ENCODE data around the gene SYNC. TPM values are rescaled to one million over a fixed set of nuclear protein-coding genes. Genes with fewer than 3 reads are reported as not detected.
"Not testable (repeated sequence)": the region's sequence is repeated elsewhere in the genome, so short reads cannot be mapped to it uniquely, and the experiment has no call there.

The SYNC gene
- total and polyA plus RNA-seq, 4 donors = 11.4 to 89.8 (median 37.2) TPM

DNA sequence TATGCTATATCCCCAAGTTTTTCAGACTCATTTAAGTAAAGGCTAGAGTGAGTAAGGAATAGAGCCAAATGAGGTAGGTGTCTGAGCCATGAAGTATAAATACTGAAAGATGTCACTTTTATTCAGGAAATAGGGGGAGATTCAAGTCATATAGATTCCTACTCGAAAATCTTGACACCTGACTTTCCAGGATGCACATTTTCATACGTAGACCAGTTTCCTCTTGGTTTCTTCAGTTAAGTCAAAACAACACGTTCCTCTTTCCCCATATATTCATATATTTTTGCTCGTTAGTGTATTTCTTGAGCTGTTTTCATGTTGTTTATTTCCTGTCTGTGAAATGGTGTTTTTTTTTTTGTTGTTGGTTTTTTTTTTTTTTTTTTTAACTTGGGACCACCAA, 22.6 kb downstream of the SYNC start:
- not testable (repeated sequence) for H3K27ac ChIP-seq (ENCODE audit: low read depth in 1 of 2, low read length in 2 of 2); ATAC-seq (ENCODE audit: low FRiP score); H3K36me3 ChIP-seq (ENCODE audit: control insufficient read depth in 1 of 2, insufficient read depth in 2 of 2, low read length in 1 of 2); H3K9me3 ChIP-seq (ENCODE audit: control insufficient read depth, low read length); H3K4me1 ChIP-seq (ENCODE audit: control insufficient read depth in 1 of 2, insufficient read depth in 2 of 2, low read length in 2 of 2); DNase-seq; H3K4me3 ChIP-seq (ENCODE audit: low read length in 2 of 2); H3K27me3 ChIP-seq (ENCODE audit: control insufficient read depth in 1 of 2, insufficient read depth in 2 of 2, low read length in 1 of 2)
- 85 to 91% methylated on average over 4 of the region's 4 CpGs for WGBS, 2 donors
- intact Hi-C loops (cut with DNase I) = loop anchor here in 1 of 2 donors (2.0 kb wide), 1 partner anchor 51 kb away; no protein-coding TSS in a partner anchor

DNA sequence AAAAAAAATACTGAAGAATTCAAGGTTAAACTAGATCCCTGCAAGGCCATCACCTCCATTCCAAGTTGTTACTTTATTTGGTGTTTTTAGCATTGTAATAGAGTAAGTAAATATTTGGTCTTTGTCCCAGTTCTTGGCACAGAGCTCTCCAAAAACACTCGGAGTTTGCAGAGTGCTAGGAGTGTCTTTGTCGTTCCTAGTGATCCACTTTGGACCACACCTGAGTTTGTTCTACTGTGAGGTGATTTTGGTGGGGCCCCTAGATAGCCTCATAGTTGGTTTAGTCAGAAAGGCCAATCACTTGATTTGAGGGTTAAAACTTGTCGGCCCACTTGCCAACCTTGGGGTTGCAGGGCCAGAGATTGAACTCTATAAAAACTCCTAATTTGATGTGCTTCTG, 25.6 kb downstream of the SYNC start:
- no peaks in the 10 kb centered on the region for H3K9me3 ChIP-seq (ENCODE audit: control insufficient read depth, low read length)
- 8 to 11% methylated on average over 3 of the region's 3 CpGs for WGBS, 2 donors
- DNase-seq (no peak), ATAC-seq (ENCODE audit: low FRiP score) (no peak)
- no peak overlapping the region for H3K4me3 ChIP-seq (ENCODE audit: low read length in 2 of 2)
- no peak overlapping the region for H3K27ac ChIP-seq (ENCODE audit: low read depth in 1 of 2, low read length in 2 of 2)
- H3K4me1 ChIP-seq (ENCODE audit: control insufficient read depth in 1 of 2, insufficient read depth in 2 of 2, low read length in 2 of 2) = no peaks in the 10 kb centered on the region
- intact Hi-C loops (cut with DNase I) = no loop called here
- H3K36me3 ChIP-seq (ENCODE audit: control insufficient read depth in 1 of 2, insufficient read depth in 2 of 2, low read length in 1 of 2) = peaks cover under 1 to 6% of the 10 kb centered on the region in 2 donors
- H3K27me3 ChIP-seq (ENCODE audit: control insufficient read depth in 1 of 2, insufficient read depth in 2 of 2, low read length in 1 of 2) = no peaks in the 10 kb centered on the region

DNA sequence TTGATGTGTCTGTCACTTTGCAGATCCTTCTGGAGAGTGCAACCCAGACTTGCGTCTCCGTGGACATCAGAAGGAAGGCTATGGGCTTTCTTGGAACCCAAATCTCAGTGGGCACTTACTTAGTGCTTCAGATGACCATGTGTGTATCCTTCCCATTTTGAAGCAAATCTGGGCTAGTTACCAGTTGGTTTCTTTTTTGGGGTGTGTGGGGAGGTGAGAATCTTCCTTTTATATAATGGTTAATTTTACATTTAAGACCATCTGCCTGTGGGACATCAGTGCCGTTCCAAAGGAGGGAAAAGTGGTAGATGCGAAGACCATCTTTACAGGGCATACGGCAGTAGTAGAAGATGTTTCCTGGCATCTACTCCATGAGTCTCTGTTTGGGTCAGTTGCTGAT, 33.9 kb downstream of the SYNC start:
- intact Hi-C loops (cut with DNase I); H3K9me3 ChIP-seq (ENCODE audit: control insufficient read depth, low read length); H3K4me1 ChIP-seq (ENCODE audit: control insufficient read depth in 1 of 2, insufficient read depth in 2 of 2, low read length in 2 of 2); H3K27ac ChIP-seq (ENCODE audit: low read depth in 1 of 2, low read length in 2 of 2); H3K27me3 ChIP-seq (ENCODE audit: control insufficient read depth in 1 of 2, insufficient read depth in 2 of 2, low read length in 1 of 2); DNase-seq; H3K4me3 ChIP-seq (ENCODE audit: low read length in 2 of 2); ATAC-seq (ENCODE audit: low FRiP score): not testable (repeated sequence)
- H3K36me3 ChIP-seq (ENCODE audit: control insufficient read depth in 1 of 2, insufficient read depth in 2 of 2, low read length in 1 of 2) = peaks cover 3 to 13% of the 10 kb centered on the region in 2 donors
- WGBS, 2 donors = 90 to 95% methylated on average over 5 of the region's 5 CpGs

DNA sequence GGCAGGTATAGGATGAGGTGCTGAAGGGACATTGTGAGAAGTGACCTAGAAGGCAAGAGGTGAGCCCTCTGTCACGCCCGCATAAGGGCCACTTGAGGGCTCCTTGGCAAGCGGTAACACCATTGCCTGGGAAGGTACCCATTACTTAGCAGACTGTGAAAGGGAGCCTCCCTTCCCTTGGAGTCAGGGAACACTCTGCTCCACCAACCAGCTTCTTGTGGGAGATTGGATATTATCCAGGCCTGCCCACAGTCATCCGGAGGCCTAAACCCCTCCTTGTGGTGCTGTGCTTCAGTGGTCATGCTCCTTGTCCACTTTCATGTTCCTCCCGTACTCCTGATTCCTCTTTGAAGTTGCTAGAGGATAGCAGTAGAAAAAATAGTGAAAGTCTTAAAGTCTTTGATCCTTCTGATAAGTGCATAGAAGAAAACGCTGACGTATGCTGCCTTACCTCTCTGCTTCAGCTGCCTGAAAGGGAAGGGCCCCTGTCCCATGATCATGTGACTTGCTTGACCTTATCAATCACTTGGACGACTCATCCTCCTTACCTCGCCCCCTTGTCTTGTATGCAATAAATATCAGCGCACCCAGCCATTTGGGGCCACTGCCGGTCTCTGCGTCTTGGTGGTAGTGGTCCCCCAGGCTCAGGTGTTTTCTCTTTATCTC, 35.5 kb downstream of the SYNC start:
- H3K4me3 ChIP-seq (ENCODE audit: low read length in 2 of 2) = no peak overlapping the region
- ATAC-seq (ENCODE audit: low FRiP score) = no peak
- DNase-seq = no peak
- H3K27me3 ChIP-seq (ENCODE audit: control insufficient read depth in 1 of 2, insufficient read depth in 2 of 2, low read length in 1 of 2) = no peaks in the 10 kb centered on the region
- no peaks in the 10 kb centered on the region for H3K4me1 ChIP-seq (ENCODE audit: control insufficient read depth in 1 of 2, insufficient read depth in 2 of 2, low read length in 2 of 2)
- intact Hi-C loops (cut with DNase I) = no loop called here
- 83 to 84% methylated on average over 12 of the region's 12 CpGs for WGBS, 2 donors
- no peaks in the 10 kb centered on the region for H3K9me3 ChIP-seq (ENCODE audit: control insufficient read depth, low read length)
- H3K27ac ChIP-seq (ENCODE audit: low read depth in 1 of 2, low read length in 2 of 2) = no peak overlapping the region
- peaks cover 0 to 13% of the 10 kb centered on the region in 2 donors for H3K36me3 ChIP-seq (ENCODE audit: control insufficient read depth in 1 of 2, insufficient read depth in 2 of 2, low read length in 1 of 2)

DNA sequence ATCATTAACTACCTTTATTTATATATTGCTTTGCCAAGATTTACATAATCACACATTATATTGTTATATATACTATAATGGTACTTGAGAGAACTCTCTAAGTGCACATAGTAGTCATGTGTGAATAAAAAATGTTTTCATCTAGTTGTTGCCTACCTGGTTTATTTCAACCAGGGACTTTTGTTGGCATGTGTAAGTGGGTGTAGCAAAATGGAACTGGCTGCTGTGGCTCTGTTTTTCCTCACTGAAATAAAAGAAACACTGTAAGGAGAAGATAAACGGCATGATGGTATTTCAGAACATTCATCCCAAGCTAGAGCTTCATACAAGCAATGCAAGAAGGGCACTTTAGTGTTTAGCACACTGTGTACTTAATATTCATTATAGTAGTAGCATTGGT, 36.7 kb downstream of the SYNC start:
- Histone ChIP-seq H3K36me3 (ENCODE audit: control insufficient read depth in 1 of 2, insufficient read depth in 2 of 2, low read length in 1 of 2) (peaks cover 0 to 10% of the 10 kb centered on the region in 2 donors), H3K4me3 (ENCODE audit: low read length in 2 of 2) (no peak overlapping the region), H3K27me3 (ENCODE audit: control insufficient read depth in 1 of 2, insufficient read depth in 2 of 2, low read length in 1 of 2) (no peaks in the 10 kb centered on the region), H3K27ac (ENCODE audit: low read depth in 1 of 2, low read length in 2 of 2) (no peak overlapping the region), H3K9me3 (ENCODE audit: control insufficient read depth, low read length) (no peaks in the 10 kb centered on the region), H3K4me1 (ENCODE audit: control insufficient read depth in 1 of 2, insufficient read depth in 2 of 2, low read length in 2 of 2) (no peaks in the 10 kb centered on the region)
- intact Hi-C loops (cut with DNase I) = no loop called here
- no peak for DNase-seq
- ATAC-seq (ENCODE audit: low FRiP score) = no peak
- whole genome bisulfite sequencing, 2 donors = 8 to 10% methylated on average over 1 of the region's 1 CpG

DNA sequence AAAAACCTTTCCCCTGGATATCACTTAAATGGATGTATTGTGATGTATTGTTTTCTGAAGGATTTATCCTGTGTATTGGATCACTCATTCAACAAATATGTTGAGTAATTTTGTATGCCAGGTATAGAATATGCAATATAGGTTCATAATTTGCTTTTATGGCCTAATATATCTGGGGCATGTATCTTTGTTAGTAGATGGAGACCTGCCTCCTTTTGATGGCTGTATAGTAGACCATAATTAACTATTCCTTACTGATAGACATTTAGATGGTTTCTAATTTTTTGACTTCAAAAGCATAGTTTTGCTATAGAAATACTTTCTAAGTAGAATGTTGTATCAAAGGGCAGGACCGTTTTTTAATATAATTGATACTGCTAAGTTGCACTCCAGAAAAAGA, 43.0 kb downstream of the SYNC start:
- Histone ChIP-seq H3K9me3 (ENCODE audit: control insufficient read depth, low read length) (no peaks in the 10 kb centered on the region), H3K27me3 (ENCODE audit: control insufficient read depth in 1 of 2, insufficient read depth in 2 of 2, low read length in 1 of 2) (no peaks in the 10 kb centered on the region), H3K36me3 (ENCODE audit: control insufficient read depth in 1 of 2, insufficient read depth in 2 of 2, low read length in 1 of 2) (peaks cover 0 to 2% of the 10 kb centered on the region in 2 donors), H3K4me1 (ENCODE audit: control insufficient read depth in 1 of 2, insufficient read depth in 2 of 2, low read length in 2 of 2) (peaks cover 0 to 4% of the 10 kb centered on the region in 2 donors), H3K4me3 (ENCODE audit: low read length in 2 of 2) (no peak overlapping the region), H3K27ac (ENCODE audit: low read depth in 1 of 2, low read length in 2 of 2) (no peak overlapping the region)
- ATAC-seq (ENCODE audit: low FRiP score) (no peak), DNase-seq (no peak)
- WGBS, 2 donors = 91 to 93% methylated on average over 1 of the region's 1 CpG
- intact Hi-C loops (cut with DNase I) = no loop called here

DNA sequence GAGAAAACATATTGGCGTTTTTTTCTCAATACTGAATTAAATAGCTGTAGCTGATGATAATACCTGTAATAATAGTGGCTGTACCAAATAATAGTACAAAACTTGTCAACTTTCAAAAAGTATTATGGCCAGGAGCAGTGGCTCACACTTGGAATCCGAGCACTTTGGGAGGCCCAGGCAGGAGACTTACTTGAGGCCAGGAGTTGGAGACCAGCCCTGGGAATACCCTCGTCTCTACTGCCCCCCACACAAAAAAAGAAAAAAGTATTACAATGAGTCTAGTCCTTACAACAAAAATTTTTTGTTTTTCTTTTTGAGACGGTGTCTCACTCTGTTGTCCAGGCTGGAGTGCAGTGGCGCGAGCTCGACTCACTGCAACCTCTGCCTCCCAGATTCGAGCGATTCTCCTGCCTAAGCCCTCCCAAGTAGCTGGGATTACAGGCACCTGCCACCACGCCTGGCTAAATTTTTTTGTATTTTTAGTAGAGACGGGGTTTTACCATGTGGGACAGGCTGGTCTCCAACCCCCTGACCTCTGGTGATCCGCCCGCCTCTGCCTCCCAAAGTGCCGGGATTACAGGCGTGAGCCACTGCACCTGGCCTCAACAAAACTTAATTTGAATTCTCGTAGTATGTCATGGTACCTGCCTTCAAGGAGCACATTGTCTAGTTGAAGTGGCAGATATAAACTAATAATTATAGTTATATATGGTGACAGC, 50.2 kb downstream of the SYNC start:
- Histone ChIP-seq H3K36me3 (ENCODE audit: control insufficient read depth in 1 of 2, insufficient read depth in 2 of 2, low read length in 1 of 2) (peaks cover 0 to 2% of the 10 kb centered on the region in 2 donors), H3K4me1 (ENCODE audit: control insufficient read depth in 1 of 2, insufficient read depth in 2 of 2, low read length in 2 of 2) (peaks cover 0 to 4% of the 10 kb centered on the region in 2 donors), H3K27me3 (ENCODE audit: control insufficient read depth in 1 of 2, insufficient read depth in 2 of 2, low read length in 1 of 2) (no peaks in the 10 kb centered on the region), H3K4me3 (ENCODE audit: low read length in 2 of 2) (peak overlapping the region in 1 of 2 donors; percentile 69), H3K9me3 (ENCODE audit: control insufficient read depth, low read length) (no peaks in the 10 kb centered on the region), H3K27ac (ENCODE audit: low read depth in 1 of 2, low read length in 2 of 2) (no peak overlapping the region)
- DNase-seq (no peak), ATAC-seq (ENCODE audit: low FRiP score) (no peak)
- 86 to 88% methylated on average over 16 of the region's 16 CpGs for WGBS, 2 donors
- intact Hi-C loops (cut with DNase I) = no loop called here

DNA sequence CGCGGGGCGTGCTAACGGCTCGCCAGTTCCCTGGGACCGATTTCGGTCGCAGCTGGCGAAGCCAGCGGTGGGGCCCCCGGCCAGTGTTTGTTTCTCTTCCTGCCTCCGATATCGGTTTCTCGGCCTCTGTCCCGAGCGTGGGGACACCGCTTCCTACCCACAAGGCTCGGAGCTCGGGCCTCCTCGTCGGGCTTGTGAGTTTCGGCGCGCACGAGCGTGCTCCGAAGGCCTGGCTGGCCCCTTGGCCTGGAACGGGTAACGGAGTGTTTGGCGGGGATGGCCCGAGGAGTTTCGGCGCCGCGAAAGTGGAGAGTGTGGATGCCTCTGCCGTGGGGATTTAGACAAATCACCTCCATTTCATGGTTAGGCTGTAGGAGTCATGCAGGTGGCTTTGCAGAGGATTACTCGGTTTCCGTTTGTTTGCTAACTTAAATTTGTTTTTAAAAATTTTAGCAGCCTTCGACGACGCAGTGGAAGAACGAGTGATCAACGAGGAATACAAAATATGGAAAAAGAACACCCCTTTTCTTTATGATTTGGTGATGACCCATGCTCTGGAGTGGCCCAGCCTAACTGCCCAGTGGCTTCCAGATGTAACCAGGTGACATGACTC, 51.0 kb downstream of the SYNC start:
- peak overlapping the region; percentile 50 to 53 for H3K27ac ChIP-seq (ENCODE audit: low read depth in 1 of 2, low read length in 2 of 2)
- ATAC-seq (ENCODE audit: low FRiP score) (peak; percentile 44), DNase-seq (no peak)
- intact Hi-C loops (cut with DNase I) = loop anchor here in 1 of 2 donors (2.0 kb wide), 1 partner anchor 51 kb away; the partner anchor contains the start of gene SYNC
- peaks cover 0 to 4% of the 10 kb centered on the region in 2 donors for H3K4me1 ChIP-seq (ENCODE audit: control insufficient read depth in 1 of 2, insufficient read depth in 2 of 2, low read length in 2 of 2)
- 0 to 1% methylated on average over 40 to 43 of the region's 43 CpGs for WGBS, 2 donors
- H3K27me3 ChIP-seq (ENCODE audit: control insufficient read depth in 1 of 2, insufficient read depth in 2 of 2, low read length in 1 of 2) = no peaks in the 10 kb centered on the region
- no peaks in the 10 kb centered on the region for H3K36me3 ChIP-seq (ENCODE audit: control insufficient read depth in 1 of 2, insufficient read depth in 2 of 2, low read length in 1 of 2)
- no peaks in the 10 kb centered on the region for H3K9me3 ChIP-seq (ENCODE audit: control insufficient read depth, low read length)
- H3K4me3 ChIP-seq (ENCODE audit: low read length in 2 of 2) = peak overlapping the region; percentile 5 to 69

Data from aorta (tissue), 5 donors.